SU-DHL-6 (cell line): ENCODE results near the gene IGSF11.

Source experiments
- EZH2phosphoT487 ChIP-seq: fragments of 200-600 bp; sonication (generic), shearing (Covaris generic); conservative IDR thresholded peaks from 2 replicates; pipeline ENCODE4 v1.6.1; 2018; ENCODE audit warnings: mild to moderate bottlenecking, antibody characterized with exemption, low read length, moderate library complexity, mixed read lengths
- TF ChIP-seq, protein P1 (sequence below): fragments of 200-600 bp; sonication (generic); IDR thresholded peaks from one replicate; pipeline ENCODE4 v1.5.1; 2017; ENCODE audit warnings: antibody characterized with exemption, mild to moderate bottlenecking, low read length, moderate library complexity; ENCODE audit not compliant: insufficient read depth, poor library complexity, severe bottlenecking

DNA sequence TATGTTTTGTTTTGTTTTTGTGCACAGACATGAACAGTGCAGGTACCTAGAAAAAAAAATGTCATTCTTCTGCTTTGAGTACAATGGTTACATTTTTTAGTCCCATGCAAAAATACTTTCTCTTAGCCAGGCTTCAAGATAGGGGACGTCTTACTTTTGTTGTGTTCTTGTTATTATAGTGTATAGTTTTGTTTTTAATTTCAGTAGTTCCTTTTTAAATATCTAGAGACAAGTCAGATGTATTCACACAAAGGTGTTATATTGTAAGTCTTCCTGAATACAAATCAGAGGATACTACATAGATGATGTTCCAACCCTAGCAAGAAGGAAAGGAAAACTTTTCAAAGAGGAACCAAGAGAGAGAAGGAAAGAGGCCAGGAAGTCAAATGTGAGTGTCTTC lies 28.8 kb upstream of the IGSF11 start:
- TF ChIP-seq, protein P1, sequence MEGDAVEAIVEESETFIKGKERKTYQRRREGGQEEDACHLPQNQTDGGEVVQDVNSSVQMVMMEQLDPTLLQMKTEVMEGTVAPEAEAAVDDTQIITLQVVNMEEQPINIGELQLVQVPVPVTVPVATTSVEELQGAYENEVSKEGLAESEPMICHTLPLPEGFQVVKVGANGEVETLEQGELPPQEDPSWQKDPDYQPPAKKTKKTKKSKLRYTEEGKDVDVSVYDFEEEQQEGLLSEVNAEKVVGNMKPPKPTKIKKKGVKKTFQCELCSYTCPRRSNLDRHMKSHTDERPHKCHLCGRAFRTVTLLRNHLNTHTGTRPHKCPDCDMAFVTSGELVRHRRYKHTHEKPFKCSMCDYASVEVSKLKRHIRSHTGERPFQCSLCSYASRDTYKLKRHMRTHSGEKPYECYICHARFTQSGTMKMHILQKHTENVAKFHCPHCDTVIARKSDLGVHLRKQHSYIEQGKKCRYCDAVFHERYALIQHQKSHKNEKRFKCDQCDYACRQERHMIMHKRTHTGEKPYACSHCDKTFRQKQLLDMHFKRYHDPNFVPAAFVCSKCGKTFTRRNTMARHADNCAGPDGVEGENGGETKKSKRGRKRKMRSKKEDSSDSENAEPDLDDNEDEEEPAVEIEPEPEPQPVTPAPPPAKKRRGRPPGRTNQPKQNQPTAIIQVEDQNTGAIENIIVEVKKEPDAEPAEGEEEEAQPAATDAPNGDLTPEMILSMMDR: no peak
- no peak for TF ChIP-seq EZH2phosphoT487
